ENCODE measurements around the gene SLC9C1.
A peak's percentile ranks its signal among the peaks of the same experiment; 100 is the strongest.

Gene SLC9C1

GRCh38 chr3:112297714-112298113, 3.7 kb upstream of the SLC9C1 start:
- TF ChIP-seq, protein P1, sequence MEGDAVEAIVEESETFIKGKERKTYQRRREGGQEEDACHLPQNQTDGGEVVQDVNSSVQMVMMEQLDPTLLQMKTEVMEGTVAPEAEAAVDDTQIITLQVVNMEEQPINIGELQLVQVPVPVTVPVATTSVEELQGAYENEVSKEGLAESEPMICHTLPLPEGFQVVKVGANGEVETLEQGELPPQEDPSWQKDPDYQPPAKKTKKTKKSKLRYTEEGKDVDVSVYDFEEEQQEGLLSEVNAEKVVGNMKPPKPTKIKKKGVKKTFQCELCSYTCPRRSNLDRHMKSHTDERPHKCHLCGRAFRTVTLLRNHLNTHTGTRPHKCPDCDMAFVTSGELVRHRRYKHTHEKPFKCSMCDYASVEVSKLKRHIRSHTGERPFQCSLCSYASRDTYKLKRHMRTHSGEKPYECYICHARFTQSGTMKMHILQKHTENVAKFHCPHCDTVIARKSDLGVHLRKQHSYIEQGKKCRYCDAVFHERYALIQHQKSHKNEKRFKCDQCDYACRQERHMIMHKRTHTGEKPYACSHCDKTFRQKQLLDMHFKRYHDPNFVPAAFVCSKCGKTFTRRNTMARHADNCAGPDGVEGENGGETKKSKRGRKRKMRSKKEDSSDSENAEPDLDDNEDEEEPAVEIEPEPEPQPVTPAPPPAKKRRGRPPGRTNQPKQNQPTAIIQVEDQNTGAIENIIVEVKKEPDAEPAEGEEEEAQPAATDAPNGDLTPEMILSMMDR (IDR thresholded peaks at IDR 0.05): no peak
- H3K27ac ChIP-seq: no peak overlapping the region
- peaks cover 7 to 9% of the 10 kb centered on the region in 2 experiments for H3K4me1 ChIP-seq (ENCODE audit: control insufficient read depth in 1 of 2, insufficient read depth in 1 of 2, low read depth in 1 of 2, low read length in 1 of 2)
- no peaks in the 10 kb centered on the region for H3K9me3 ChIP-seq
- no peak overlapping the region for H3K4me3 ChIP-seq (ENCODE audit: low read depth in 1 of 2, low read length in 1 of 2)
- H3K27me3 ChIP-seq: no peaks in the 10 kb centered on the region
- no peaks in the 10 kb centered on the region for H3K36me3 ChIP-seq

DNA sequence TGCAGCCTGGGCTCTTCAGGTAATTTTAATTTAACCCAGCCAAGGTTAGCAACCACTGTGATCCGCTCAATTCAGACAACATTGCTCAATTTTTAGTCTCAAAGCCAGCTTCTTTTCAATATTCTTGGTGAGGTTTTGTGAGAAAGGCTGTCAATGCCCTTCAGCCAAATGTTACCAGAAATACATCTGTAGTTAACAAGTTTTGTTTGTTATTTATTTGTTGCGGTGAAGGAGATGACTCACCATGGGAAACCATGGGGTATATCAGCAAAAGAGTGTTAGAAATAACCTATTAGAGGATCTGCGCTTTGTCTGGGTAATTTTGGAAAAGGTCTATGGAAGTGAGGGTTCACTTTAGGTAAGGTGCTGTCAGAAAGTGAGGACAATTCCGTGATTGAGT, 5.0 kb downstream of the SLC9C1 start:
- Histone ChIP-seq H3K4me3 (ENCODE audit: low read depth in 1 of 2, low read length in 1 of 2) (no peak overlapping the region), H3K4me1 (ENCODE audit: control insufficient read depth in 1 of 2, insufficient read depth in 1 of 2, low read depth in 1 of 2, low read length in 1 of 2) (peaks cover 6 to 8% of the 10 kb centered on the region in 2 experiments), H3K27me3 (no peaks in the 10 kb centered on the region), H3K36me3 (no peaks in the 10 kb centered on the region), H3K27ac (no peak overlapping the region), H3K9me3 (no peaks in the 10 kb centered on the region)
- TF ChIP-seq, protein P1 (IDR thresholded peaks at IDR 0.05): no peak

GRCh38 chr3:112280266-112280665, 13.8 kb downstream of the SLC9C1 start:
- no peaks in the 10 kb centered on the region for H3K27me3 ChIP-seq
- TF ChIP-seq, protein P1 (IDR thresholded peaks at IDR 0.05): no peak
- H3K36me3 ChIP-seq: no peaks in the 10 kb centered on the region
- no peaks in the 10 kb centered on the region for H3K4me1 ChIP-seq (ENCODE audit: control insufficient read depth in 1 of 2, insufficient read depth in 1 of 2, low read depth in 1 of 2, low read length in 1 of 2)
- H3K4me3 ChIP-seq (ENCODE audit: low read depth in 1 of 2, low read length in 1 of 2): no peak overlapping the region
- no peak overlapping the region for H3K27ac ChIP-seq
- no peaks in the 10 kb centered on the region for H3K9me3 ChIP-seq

DNA sequence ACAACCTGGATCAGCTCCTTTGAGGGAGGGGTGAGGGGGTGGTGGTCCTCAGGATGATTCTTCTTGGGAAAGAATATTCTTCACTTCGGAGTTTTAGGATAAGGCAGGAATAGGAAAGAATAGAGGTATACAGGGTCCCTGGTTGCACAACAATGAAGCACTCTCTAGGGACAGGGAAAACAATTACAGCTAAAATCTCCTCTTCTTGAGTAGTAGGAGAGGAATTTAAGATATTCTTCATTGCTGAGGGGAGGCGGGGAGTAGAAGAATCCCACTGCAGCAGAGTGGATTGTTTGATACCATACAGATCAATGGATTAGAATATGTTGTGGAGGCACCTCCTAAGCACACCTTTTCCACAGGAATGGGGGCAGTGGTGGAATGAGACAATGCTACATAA, 20.5 kb downstream of the SLC9C1 start:
- no peak overlapping the region for H3K27ac ChIP-seq
- no peaks in the 10 kb centered on the region for H3K27me3 ChIP-seq
- no peaks in the 10 kb centered on the region for H3K9me3 ChIP-seq
- no peak overlapping the region for H3K4me3 ChIP-seq (ENCODE audit: low read depth in 1 of 2, low read length in 1 of 2)
- H3K36me3 ChIP-seq: no peaks in the 10 kb centered on the region
- TF ChIP-seq, protein P1 (IDR thresholded peaks at IDR 0.05): no peak
- no peaks in the 10 kb centered on the region for H3K4me1 ChIP-seq (ENCODE audit: control insufficient read depth in 1 of 2, insufficient read depth in 1 of 2, low read depth in 1 of 2, low read length in 1 of 2)

DNA sequence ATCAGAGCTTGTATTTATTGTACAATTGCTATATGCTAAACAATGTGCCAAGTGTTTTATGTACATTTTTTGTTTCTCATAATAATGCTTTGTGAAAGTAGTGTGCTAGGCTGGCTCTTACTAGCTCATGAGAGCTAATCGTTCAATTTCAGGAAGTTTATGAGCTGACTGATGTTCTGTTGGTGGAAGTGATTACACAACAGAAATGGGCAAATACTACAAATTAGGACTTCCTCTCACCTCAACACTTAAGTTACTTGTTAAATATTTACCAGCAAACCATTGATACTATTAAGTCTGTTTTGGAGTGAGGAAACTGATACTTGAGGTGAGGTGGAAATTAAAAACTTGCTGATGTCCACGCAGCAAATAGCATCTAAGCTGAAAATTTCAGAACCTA, 32.3 kb downstream of the SLC9C1 start:
- TF ChIP-seq, protein P1 (IDR thresholded peaks at IDR 0.05): no peak
- peak overlapping the region in 1 of 2 experiments; percentile 18 for H3K4me3 ChIP-seq (ENCODE audit: low read depth in 1 of 2, low read length in 1 of 2)
- no peaks in the 10 kb centered on the region for H3K9me3 ChIP-seq
- H3K27me3 ChIP-seq: no peaks in the 10 kb centered on the region
- H3K36me3 ChIP-seq: no peaks in the 10 kb centered on the region
- H3K27ac ChIP-seq: peak overlapping the region; percentile 50
- H3K4me1 ChIP-seq (ENCODE audit: control insufficient read depth in 1 of 2, insufficient read depth in 1 of 2, low read depth in 1 of 2, low read length in 1 of 2): peaks cover 7 to 14% of the 10 kb centered on the region in 2 experiments

GRCh38 chr3:112260563-112260962, 33.5 kb downstream of the SLC9C1 start:
- TF ChIP-seq, protein P1 (IDR thresholded peaks at IDR 0.05): no peak
- no peaks in the 10 kb centered on the region for H3K9me3 ChIP-seq

More at GRCh38 chr3:112260563-112260962, 33.5 kb downstream of the SLC9C1 start:
- Histone ChIP-seq H3K27ac (no peak overlapping the region), H3K4me3 (ENCODE audit: low read depth in 1 of 2, low read length in 1 of 2) (no peak overlapping the region), H3K4me1 (ENCODE audit: control insufficient read depth in 1 of 2, insufficient read depth in 1 of 2, low read depth in 1 of 2, low read length in 1 of 2) (peaks cover 7 to 14% of the 10 kb centered on the region in 2 experiments), H3K36me3 (no peaks in the 10 kb centered on the region), H3K27me3 (no peaks in the 10 kb centered on the region)

Measured in neutrophil (primary cell).